ENCODE data around the gene KCNK17. TPM values are rescaled to one million over a fixed set of nuclear protein-coding genes. Genes with fewer than 3 reads are reported as not detected.

The KCNK17 gene
- total RNA-seq, 1 experiment from 2014 or later: not detected

GRCh38 chr6:39357998-39358686 is 43.9 kb upstream of the KCNK17 start:
- DNase-seq: peak; percentile 34
- H3K27me3 ChIP-seq (ENCODE audit: low read length): peaks cover 3% of the 10 kb centered on the region; the same call in 1 of the 2 replicates

GRCh38 chr6:39353698-39354315 is 39.6 kb upstream of the KCNK17 start:
- H3K4me1 ChIP-seq (ENCODE audit: insufficient read depth, low read length): no peaks in the 10 kb centered on the region
- ATAC-seq (no peak), DNase-seq (no peak)
- H3K4me2 ChIP-seq (ENCODE audit: low read length): no peak overlapping the region
- H3K27me3 ChIP-seq (ENCODE audit: low read length): peaks cover 25% of the 10 kb centered on the region
- H3K4me3 ChIP-seq (ENCODE audit: low read length): no peak overlapping the region
- no peaks in the 10 kb centered on the region for H4K20me1 ChIP-seq (ENCODE audit: low read length)
- intact Hi-C loops (cut with micrococcal nuclease): no loop called here
- ChIA-PET POLR2A (ENCODE audit: unreplicated experiment) (interaction anchor here (0.6 kb wide), 1 partner anchor 405 kb away, joined by 9 read pairs; no protein-coding TSS in a partner anchor), CTCF (no interaction called here)
- no peak overlapping the region for H2AFZ ChIP-seq (ENCODE audit: low read length)
- no peak for TF ChIP-seq EZH2phosphoT487 (IDR thresholded peaks at IDR 0.05; ENCODE audit: borderline replicate concordance, low read length)
- no peaks in the 10 kb centered on the region for H3K9me2 ChIP-seq (replicated peaks; ENCODE audit: low read length)
- H3K9me3 ChIP-seq (ENCODE audit: low read length): no peaks in the 10 kb centered on the region
- no peak overlapping the region for H3K9ac ChIP-seq (ENCODE audit: low read length)
- BruUV-seq (replicated peaks): no TSS peak
- no peaks in the 10 kb centered on the region for H3K79me2 ChIP-seq (ENCODE audit: low read length)
- H3F3A ChIP-seq (ENCODE audit: low read length, unreplicated experiment): no peaks in the 10 kb centered on the region
- H3K27ac ChIP-seq (ENCODE audit: low read length): no peak overlapping the region
- H3K36me3 ChIP-seq (ENCODE audit: low read depth, low read length): no peaks in the 10 kb centered on the region

More at GRCh38 chr6:39357998-39358686, 43.9 kb upstream of the KCNK17 start:
- TF ChIP-seq, protein P1, sequence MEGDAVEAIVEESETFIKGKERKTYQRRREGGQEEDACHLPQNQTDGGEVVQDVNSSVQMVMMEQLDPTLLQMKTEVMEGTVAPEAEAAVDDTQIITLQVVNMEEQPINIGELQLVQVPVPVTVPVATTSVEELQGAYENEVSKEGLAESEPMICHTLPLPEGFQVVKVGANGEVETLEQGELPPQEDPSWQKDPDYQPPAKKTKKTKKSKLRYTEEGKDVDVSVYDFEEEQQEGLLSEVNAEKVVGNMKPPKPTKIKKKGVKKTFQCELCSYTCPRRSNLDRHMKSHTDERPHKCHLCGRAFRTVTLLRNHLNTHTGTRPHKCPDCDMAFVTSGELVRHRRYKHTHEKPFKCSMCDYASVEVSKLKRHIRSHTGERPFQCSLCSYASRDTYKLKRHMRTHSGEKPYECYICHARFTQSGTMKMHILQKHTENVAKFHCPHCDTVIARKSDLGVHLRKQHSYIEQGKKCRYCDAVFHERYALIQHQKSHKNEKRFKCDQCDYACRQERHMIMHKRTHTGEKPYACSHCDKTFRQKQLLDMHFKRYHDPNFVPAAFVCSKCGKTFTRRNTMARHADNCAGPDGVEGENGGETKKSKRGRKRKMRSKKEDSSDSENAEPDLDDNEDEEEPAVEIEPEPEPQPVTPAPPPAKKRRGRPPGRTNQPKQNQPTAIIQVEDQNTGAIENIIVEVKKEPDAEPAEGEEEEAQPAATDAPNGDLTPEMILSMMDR (conservative IDR thresholded peaks at IDR 0.05; ENCODE audit: low read depth, low read length): no peak
- TF ChIP-seq EZH2 (IDR thresholded peaks at IDR 0.05; ENCODE audit: low read length, unreplicated experiment) (no peak), EZH2phosphoT487 (IDR thresholded peaks at IDR 0.05; ENCODE audit: borderline replicate concordance, low read length) (no peak)
- H3K4me2 ChIP-seq (ENCODE audit: low read length): no peak overlapping the region
- H3K4me3 ChIP-seq (ENCODE audit: low read length): no peak overlapping the region
- no peak for ATAC-seq
- no TSS peak for BruUV-seq (replicated peaks)
- no peaks in the 10 kb centered on the region for H3F3A ChIP-seq (ENCODE audit: low read length, unreplicated experiment)
- H3K79me2 ChIP-seq (ENCODE audit: low read length): no peaks in the 10 kb centered on the region
- no peaks in the 10 kb centered on the region for H3K4me1 ChIP-seq (ENCODE audit: insufficient read depth, low read length)
- H3K36me3 ChIP-seq (ENCODE audit: low read depth, low read length): no peaks in the 10 kb centered on the region
- POLR2A ChIA-PET (ENCODE audit: unreplicated experiment): no interaction called here
- H3K27ac ChIP-seq (ENCODE audit: low read length): no peak overlapping the region
- intact Hi-C loops (cut with micrococcal nuclease): no loop called here
- CTCF ChIA-PET: no interaction called here
- H4K20me1 ChIP-seq (ENCODE audit: low read length): no peaks in the 10 kb centered on the region
- H3K9ac ChIP-seq (ENCODE audit: low read length): no peak overlapping the region
- H3K9me3 ChIP-seq (ENCODE audit: low read length): no peaks in the 10 kb centered on the region
- H2AFZ ChIP-seq (ENCODE audit: low read length): no peak overlapping the region
- H3K9me2 ChIP-seq (replicated peaks; ENCODE audit: low read length): no peaks in the 10 kb centered on the region

- ChIA-PET CTCF (no interaction called here), POLR2A (ENCODE audit: unreplicated experiment) (no interaction called here)
- Histone ChIP-seq H2AFZ (ENCODE audit: low read length) (no peak overlapping the region), H3K79me2 (ENCODE audit: low read length) (no peaks in the 10 kb centered on the region), H3K4me2 (ENCODE audit: low read length) (no peak overlapping the region), H3K36me3 (ENCODE audit: low read depth, low read length) (no peaks in the 10 kb centered on the region), H3F3A (ENCODE audit: low read length, unreplicated experiment) (no peaks in the 10 kb centered on the region), H3K4me1 (ENCODE audit: insufficient read depth, low read length) (no peaks in the 10 kb centered on the region), H3K4me3 (ENCODE audit: low read length) (no peak overlapping the region), H4K20me1 (ENCODE audit: low read length) (no peaks in the 10 kb centered on the region), H3K9me3 (ENCODE audit: low read length) (no peaks in the 10 kb centered on the region), H3K27ac (ENCODE audit: low read length) (no peak overlapping the region), H3K27me3 (ENCODE audit: low read length) (peaks cover 27% of the 10 kb centered on the region), H3K9me2 (replicated peaks; ENCODE audit: low read length) (no peaks in the 10 kb centered on the region), H3K9ac (ENCODE audit: low read length) (no peak overlapping the region)
- no peak for TF ChIP-seq EZH2 (IDR thresholded peaks at IDR 0.05; ENCODE audit: low read length, unreplicated experiment)
- no peak for TF ChIP-seq EZH2phosphoT487 (IDR thresholded peaks at IDR 0.05; ENCODE audit: borderline replicate concordance, low read length)
- TF ChIP-seq, protein P1 (conservative IDR thresholded peaks at IDR 0.05; ENCODE audit: low read depth, low read length): no peak
- DNase-seq: no peak
- no peak for ATAC-seq
- intact Hi-C loops (cut with micrococcal nuclease): no loop called here
- no TSS peak for BruUV-seq (replicated peaks)
Observed at GRCh38 chr6:39350723-39351505, 36.7 kb upstream of the KCNK17 start.

Data from PC-3 (cell line).